ENCODE data around the gene KCNMB2.

Gene KCNMB2

DNA sequence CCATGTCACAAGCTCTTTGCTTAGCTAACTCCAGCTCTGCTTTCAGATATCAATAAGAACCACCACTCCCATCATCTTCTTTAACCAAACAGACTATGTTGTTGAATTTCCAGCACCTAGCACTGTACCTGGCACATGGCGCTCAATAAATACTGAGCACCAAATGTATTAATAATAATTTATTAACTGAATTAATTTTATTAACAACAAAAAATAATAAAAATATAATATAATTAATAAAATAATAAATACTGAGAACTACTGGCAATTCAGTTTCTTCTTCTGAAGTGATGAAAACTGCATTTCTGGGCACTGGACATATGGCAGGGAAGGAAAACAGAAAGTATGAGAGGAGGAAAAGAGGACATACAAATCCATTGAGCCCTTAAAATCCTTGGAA, 271.5 kb downstream of the KCNMB2 start:
- no peaks in the 10 kb centered on the region for H3K9me3 ChIP-seq (ENCODE audit: control insufficient read depth in 2 of 2, low read length in 2 of 2)
- no peak overlapping the region for H3K4me3 ChIP-seq (ENCODE audit: low read length in 2 of 2)
- H3K36me3 ChIP-seq (ENCODE audit: control insufficient read depth in 2 of 2, insufficient read depth in 2 of 2, low read length in 2 of 2): no peaks in the 10 kb centered on the region
- H3K9ac ChIP-seq (ENCODE audit: low read length in 2 of 2): no peak overlapping the region
- no peaks in the 10 kb centered on the region for H3K4me1 ChIP-seq (ENCODE audit: control insufficient read depth, insufficient read depth, low read length)
- H3K27me3 ChIP-seq (ENCODE audit: control insufficient read depth in 1 of 2, insufficient read depth in 2 of 2, low read length in 2 of 2): no peaks in the 10 kb centered on the region
- no peak overlapping the region for H3K27ac ChIP-seq (ENCODE audit: low read length)

DNA sequence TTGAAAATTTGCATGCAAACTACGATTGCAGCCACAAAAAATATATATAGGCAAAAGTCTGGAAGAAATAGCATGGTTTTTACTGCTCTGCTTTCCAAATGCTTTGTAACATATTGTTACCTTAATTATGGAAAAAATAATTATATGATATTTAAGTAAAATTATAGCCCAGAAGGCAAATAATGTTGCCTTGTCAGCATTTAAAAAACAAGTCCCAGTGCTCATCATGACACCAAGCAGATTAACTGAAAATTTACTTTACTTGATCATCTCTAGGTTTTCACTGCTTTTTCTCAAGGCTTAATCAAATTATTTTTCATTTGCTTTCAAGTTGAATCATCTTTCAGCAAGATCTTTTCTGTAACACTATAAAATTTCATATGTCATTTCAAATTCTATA, 272.5 kb downstream of the KCNMB2 start:
- Histone ChIP-seq H3K4me1 (ENCODE audit: control insufficient read depth, insufficient read depth, low read length) (no peaks in the 10 kb centered on the region), H3K27ac (ENCODE audit: low read length) (no peak overlapping the region), H3K4me3 (ENCODE audit: low read length in 2 of 2) (no peak overlapping the region), H3K9ac (ENCODE audit: low read length in 2 of 2) (no peak overlapping the region), H3K27me3 (ENCODE audit: control insufficient read depth in 1 of 2, insufficient read depth in 2 of 2, low read length in 2 of 2) (no peaks in the 10 kb centered on the region), H3K36me3 (ENCODE audit: control insufficient read depth in 2 of 2, insufficient read depth in 2 of 2, low read length in 2 of 2) (no peaks in the 10 kb centered on the region), H3K9me3 (ENCODE audit: control insufficient read depth in 2 of 2, low read length in 2 of 2) (no peaks in the 10 kb centered on the region)

DNA sequence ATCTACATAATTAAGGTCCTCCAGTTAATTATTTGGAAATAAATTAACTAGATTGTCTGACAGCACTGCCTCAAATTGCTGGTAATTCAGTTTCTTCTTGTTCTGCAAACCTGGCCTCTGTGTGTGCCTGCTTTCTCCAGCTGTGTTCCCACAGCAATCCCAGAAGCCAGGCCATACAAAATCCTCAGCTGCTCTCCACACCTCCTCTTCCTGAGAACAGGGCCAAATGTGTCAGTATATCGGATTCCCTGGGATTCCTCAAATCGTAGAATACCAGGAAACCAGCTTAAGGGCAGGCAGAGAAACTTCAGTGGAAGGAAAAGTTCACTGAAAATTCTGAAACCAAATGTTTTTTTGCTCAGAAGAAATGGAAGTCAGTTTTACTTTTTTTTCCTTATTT, 273.9 kb downstream of the KCNMB2 start:
- Histone ChIP-seq H3K4me3 (ENCODE audit: low read length in 2 of 2) (no peak overlapping the region), H3K9ac (ENCODE audit: low read length in 2 of 2) (no peak overlapping the region), H3K9me3 (ENCODE audit: control insufficient read depth in 2 of 2, low read length in 2 of 2) (no peaks in the 10 kb centered on the region), H3K36me3 (ENCODE audit: control insufficient read depth in 2 of 2, insufficient read depth in 2 of 2, low read length in 2 of 2) (no peaks in the 10 kb centered on the region), H3K27me3 (ENCODE audit: control insufficient read depth in 1 of 2, insufficient read depth in 2 of 2, low read length in 2 of 2) (no peaks in the 10 kb centered on the region), H3K27ac (ENCODE audit: low read length) (no peak overlapping the region), H3K4me1 (ENCODE audit: control insufficient read depth, insufficient read depth, low read length) (no peaks in the 10 kb centered on the region)

DNA sequence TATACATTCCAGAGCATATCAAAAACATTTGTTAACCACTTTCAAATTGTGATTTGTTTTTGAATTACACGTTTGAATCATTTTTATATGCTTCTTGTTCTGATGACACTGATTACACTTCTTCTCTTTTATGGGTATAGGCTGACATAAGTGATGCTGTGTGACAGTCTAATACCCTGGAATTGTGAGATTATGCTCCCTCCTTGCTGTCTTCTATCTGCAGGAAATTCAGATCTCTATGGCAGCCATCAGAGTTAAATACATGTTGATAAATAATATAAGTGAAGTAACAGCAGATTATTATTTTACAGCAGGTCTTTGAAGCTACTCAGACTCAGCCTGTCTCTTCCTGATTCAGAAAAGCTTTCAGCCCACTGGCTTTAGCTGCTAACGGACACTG, 286.5 kb downstream of the KCNMB2 start:
- Histone ChIP-seq H3K27ac (ENCODE audit: low read length) (no peak overlapping the region), H3K36me3 (ENCODE audit: control insufficient read depth in 2 of 2, insufficient read depth in 2 of 2, low read length in 2 of 2) (no peaks in the 10 kb centered on the region), H3K4me3 (ENCODE audit: low read length in 2 of 2) (no peak overlapping the region), H3K9ac (ENCODE audit: low read length in 2 of 2) (peak overlapping the region in 1 of 2 donors; percentile 8), H3K27me3 (ENCODE audit: control insufficient read depth in 1 of 2, insufficient read depth in 2 of 2, low read length in 2 of 2) (no peaks in the 10 kb centered on the region), H3K9me3 (ENCODE audit: control insufficient read depth in 2 of 2, low read length in 2 of 2) (no peaks in the 10 kb centered on the region), H3K4me1 (ENCODE audit: control insufficient read depth, insufficient read depth, low read length) (peaks cover 6% of the 10 kb centered on the region)

DNA sequence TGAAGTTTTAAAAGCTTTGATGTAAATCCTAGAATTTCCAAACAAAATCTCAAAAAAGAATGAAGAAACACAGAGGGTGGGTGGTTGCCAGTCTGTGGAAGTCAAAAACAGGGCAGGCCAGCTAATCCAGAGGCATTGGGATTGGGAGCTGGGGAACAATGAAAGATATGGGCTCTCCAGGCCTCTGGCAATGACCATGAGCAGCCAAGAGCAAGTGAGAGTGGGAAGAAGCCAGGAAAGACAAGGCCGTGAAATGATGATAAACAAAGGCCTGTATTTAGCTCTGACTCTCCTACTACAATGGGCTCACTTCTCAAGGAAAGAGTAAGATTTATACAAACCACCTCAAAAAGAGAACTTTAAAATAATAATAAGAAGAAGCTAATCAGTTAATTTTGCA, 286.9 kb downstream of the KCNMB2 start:
- Histone ChIP-seq H3K4me3 (ENCODE audit: low read length in 2 of 2) (no peak overlapping the region), H3K27ac (ENCODE audit: low read length) (peak overlapping the region; percentile 56), H3K27me3 (ENCODE audit: control insufficient read depth in 1 of 2, insufficient read depth in 2 of 2, low read length in 2 of 2) (no peaks in the 10 kb centered on the region), H3K36me3 (ENCODE audit: control insufficient read depth in 2 of 2, insufficient read depth in 2 of 2, low read length in 2 of 2) (no peaks in the 10 kb centered on the region), H3K4me1 (ENCODE audit: control insufficient read depth, insufficient read depth, low read length) (peaks cover 6% of the 10 kb centered on the region), H3K9ac (ENCODE audit: low read length in 2 of 2) (peak overlapping the region in 1 of 2 donors; percentile 8), H3K9me3 (ENCODE audit: control insufficient read depth in 2 of 2, low read length in 2 of 2) (no peaks in the 10 kb centered on the region)

DNA sequence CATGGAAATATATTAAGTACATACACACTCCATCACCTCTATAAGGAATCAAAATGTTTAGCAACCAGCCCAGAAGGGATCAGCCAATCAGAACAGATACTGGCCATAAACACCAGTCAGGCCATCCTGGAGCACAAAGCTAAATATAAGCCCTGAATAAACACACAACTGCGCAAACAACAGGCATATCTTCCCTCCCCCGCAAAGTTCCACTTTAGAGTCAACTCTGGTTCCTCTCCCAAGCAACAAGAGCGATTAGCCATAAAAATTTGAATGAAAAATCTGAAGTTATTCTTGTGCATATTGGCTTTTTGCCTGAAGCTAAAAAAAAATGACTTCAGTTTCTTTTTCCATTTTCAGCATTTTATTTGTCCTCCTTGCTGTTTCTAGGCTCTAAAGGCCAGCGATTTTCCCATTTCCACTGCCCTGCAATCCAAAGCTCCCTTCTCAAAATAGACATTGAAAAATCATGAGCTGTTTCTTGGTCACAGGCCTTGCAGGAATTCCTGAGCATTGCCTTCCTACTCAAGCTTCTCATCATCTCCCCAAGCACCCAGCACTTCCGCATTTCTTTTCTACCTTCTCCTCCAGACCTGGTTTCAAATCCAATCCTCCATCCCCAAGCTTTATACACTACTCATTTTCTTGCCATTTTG, 287.5 kb downstream of the KCNMB2 start:
- peaks cover 6% of the 10 kb centered on the region for H3K4me1 ChIP-seq (ENCODE audit: control insufficient read depth, insufficient read depth, low read length)

DNA sequence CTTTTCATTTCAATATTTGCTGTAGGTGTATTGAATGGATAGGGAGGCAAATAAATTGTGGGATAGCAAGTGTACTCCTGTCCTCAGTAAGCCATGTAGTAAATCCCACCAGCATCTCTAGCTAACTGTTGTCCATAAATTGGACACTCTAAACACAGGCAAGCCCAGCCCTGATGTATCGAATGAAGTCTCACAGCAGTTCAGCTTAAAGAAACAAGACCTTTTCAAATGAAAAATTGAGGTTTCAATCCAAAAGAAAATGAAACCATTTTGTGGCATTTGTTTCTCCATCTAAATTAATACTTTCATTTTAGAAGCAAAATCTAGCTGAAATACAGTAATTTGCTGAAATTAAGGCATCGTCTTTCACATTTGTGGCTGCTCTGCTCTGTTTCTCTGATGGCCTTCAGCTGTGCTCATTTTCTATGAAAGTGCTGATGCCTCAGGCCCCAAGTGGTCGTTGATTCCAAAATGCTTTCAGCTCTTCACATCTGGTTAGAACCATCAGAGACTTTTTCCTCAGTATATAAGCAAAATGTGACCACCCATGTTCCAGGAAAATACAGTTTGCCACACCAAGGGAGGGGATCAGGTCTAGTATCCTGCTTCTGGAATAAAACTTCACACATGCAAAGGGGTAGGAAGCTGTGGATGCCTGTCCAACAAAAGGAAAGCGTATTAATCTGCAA, 290.3 kb downstream of the KCNMB2 start:
- peaks cover 6% of the 10 kb centered on the region for H3K4me1 ChIP-seq (ENCODE audit: control insufficient read depth, insufficient read depth, low read length)
- H3K4me3 ChIP-seq (ENCODE audit: low read length in 2 of 2): no peak overlapping the region
- no peaks in the 10 kb centered on the region for H3K36me3 ChIP-seq (ENCODE audit: control insufficient read depth in 2 of 2, insufficient read depth in 2 of 2, low read length in 2 of 2)
- H3K27me3 ChIP-seq (ENCODE audit: control insufficient read depth in 1 of 2, insufficient read depth in 2 of 2, low read length in 2 of 2): no peaks in the 10 kb centered on the region
- H3K27ac ChIP-seq (ENCODE audit: low read length): no peak overlapping the region
- H3K9ac ChIP-seq (ENCODE audit: low read length in 2 of 2): no peak overlapping the region
- H3K9me3 ChIP-seq (ENCODE audit: control insufficient read depth in 2 of 2, low read length in 2 of 2): no peaks in the 10 kb centered on the region

More for the DNA sequence above, 287.5 kb downstream of the KCNMB2 start:
- Histone ChIP-seq H3K9ac (ENCODE audit: low read length in 2 of 2) (no peak overlapping the region), H3K27me3 (ENCODE audit: control insufficient read depth in 1 of 2, insufficient read depth in 2 of 2, low read length in 2 of 2) (no peaks in the 10 kb centered on the region), H3K27ac (ENCODE audit: low read length) (peak overlapping the region; percentile 56), H3K9me3 (ENCODE audit: control insufficient read depth in 2 of 2, low read length in 2 of 2) (no peaks in the 10 kb centered on the region), H3K36me3 (ENCODE audit: control insufficient read depth in 2 of 2, insufficient read depth in 2 of 2, low read length in 2 of 2) (no peaks in the 10 kb centered on the region), H3K4me3 (ENCODE audit: low read length in 2 of 2) (no peak overlapping the region)

DNA sequence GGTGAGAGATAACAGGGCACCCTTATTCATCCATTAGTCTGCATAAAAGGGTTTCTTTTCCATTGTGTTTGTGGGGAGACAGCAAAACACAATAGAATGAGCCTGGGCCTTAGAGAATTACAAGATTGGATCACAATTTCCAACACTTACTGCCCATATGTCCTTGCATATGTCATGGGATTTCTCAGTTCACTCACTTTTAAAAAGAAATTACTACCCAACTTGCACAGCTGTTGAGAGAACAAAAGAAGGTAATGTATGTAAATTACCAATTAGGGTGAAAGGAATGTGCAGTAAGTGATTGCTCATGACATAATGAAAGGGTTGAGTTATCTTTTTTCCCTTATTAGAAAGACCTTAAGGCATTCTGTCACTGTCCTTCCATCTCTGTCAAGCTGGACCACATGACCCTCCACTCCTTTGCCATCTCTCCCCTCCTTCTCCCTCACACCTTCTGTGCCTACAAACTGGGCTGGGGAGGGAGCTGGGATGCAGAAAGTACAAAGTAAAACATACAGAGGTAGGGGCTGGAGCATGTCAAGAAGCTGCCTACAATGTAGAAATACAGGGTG, 291.1 kb downstream of the KCNMB2 start:
- no peak overlapping the region for H3K27ac ChIP-seq (ENCODE audit: low read length)
- no peaks in the 10 kb centered on the region for H3K9me3 ChIP-seq (ENCODE audit: control insufficient read depth in 2 of 2, low read length in 2 of 2)
- H3K27me3 ChIP-seq (ENCODE audit: control insufficient read depth in 1 of 2, insufficient read depth in 2 of 2, low read length in 2 of 2): no peaks in the 10 kb centered on the region
- H3K9ac ChIP-seq (ENCODE audit: low read length in 2 of 2): no peak overlapping the region
- H3K4me1 ChIP-seq (ENCODE audit: control insufficient read depth, insufficient read depth, low read length): peaks cover 6% of the 10 kb centered on the region
- no peaks in the 10 kb centered on the region for H3K36me3 ChIP-seq (ENCODE audit: control insufficient read depth in 2 of 2, insufficient read depth in 2 of 2, low read length in 2 of 2)
- no peak overlapping the region for H3K4me3 ChIP-seq (ENCODE audit: low read length in 2 of 2)

DNA sequence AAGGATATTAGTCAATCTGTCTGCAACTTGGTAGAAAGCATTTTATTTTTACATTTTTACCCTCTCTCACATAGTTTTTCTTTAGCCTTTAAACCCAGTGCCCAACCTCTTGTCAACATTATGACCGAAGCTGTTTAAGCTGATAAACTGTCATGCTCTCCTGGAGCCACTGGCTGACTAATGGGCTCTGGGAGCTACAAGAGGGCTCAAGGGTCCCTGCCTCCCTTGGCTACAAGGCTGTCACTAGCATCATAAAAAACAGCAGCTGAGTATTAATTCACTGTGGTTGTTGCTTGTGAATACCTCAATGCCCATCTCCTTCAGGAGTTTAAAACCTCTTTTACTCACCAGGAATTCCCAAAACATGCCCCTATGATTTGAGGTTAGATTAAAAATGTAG, 297.5 kb downstream of the KCNMB2 start:
- Histone ChIP-seq H3K4me1 (ENCODE audit: control insufficient read depth, insufficient read depth, low read length) (no peaks in the 10 kb centered on the region), H3K27ac (ENCODE audit: low read length) (no peak overlapping the region), H3K9ac (ENCODE audit: low read length in 2 of 2) (no peak overlapping the region), H3K9me3 (ENCODE audit: control insufficient read depth in 2 of 2, low read length in 2 of 2) (no peaks in the 10 kb centered on the region), H3K4me3 (ENCODE audit: low read length in 2 of 2) (no peak overlapping the region), H3K36me3 (ENCODE audit: control insufficient read depth in 2 of 2, insufficient read depth in 2 of 2, low read length in 2 of 2) (no peaks in the 10 kb centered on the region), H3K27me3 (ENCODE audit: control insufficient read depth in 1 of 2, insufficient read depth in 2 of 2, low read length in 2 of 2) (no peaks in the 10 kb centered on the region)

DNA sequence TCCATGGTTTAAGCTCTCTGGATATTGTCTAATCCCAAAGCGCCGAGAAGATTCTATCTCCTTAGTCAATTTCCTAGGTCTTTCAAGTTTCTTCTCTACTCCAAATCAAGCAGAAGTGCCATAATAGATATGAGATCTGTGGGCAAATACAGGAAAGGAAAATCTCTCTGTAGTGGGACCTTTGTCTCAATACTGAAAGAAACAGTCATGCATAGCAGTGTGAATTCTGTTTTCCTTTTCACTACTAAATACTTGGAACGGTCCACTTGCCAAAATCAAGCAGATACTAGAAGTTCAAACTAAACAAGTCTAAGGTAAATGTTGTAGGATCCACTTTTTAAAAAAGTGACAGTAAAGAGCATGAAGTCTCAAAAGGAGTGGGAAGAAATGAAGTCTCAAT, 298.8 kb downstream of the KCNMB2 start:
- no peaks in the 10 kb centered on the region for H3K36me3 ChIP-seq (ENCODE audit: control insufficient read depth in 2 of 2, insufficient read depth in 2 of 2, low read length in 2 of 2)
- no peak overlapping the region for H3K27ac ChIP-seq (ENCODE audit: low read length)
- H3K4me1 ChIP-seq (ENCODE audit: control insufficient read depth, insufficient read depth, low read length): no peaks in the 10 kb centered on the region
- no peak overlapping the region for H3K9ac ChIP-seq (ENCODE audit: low read length in 2 of 2)
- H3K9me3 ChIP-seq (ENCODE audit: control insufficient read depth in 2 of 2, low read length in 2 of 2): no peaks in the 10 kb centered on the region
- no peaks in the 10 kb centered on the region for H3K27me3 ChIP-seq (ENCODE audit: control insufficient read depth in 1 of 2, insufficient read depth in 2 of 2, low read length in 2 of 2)
- H3K4me3 ChIP-seq (ENCODE audit: low read length in 2 of 2): no peak overlapping the region

DNA sequence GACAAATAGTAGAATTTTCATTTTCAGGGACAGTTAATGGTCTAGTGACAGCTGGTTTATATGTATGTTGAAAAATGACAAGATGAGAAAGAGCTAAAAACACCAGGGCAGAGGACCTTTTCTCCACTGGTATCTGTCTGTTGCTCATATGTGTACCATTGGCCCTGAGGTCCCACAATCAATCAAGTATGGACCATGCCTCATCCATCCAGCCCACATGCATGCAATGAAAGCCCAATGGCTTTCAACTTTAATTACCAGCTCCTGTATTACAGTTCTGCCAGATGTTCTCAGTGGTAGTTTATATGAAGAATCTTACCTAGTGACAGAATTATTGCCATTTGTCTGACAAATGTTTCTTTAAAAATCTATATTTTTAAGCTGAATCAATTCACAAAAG, 301.3 kb downstream of the KCNMB2 start:
- no peaks in the 10 kb centered on the region for H3K9me3 ChIP-seq (ENCODE audit: control insufficient read depth in 2 of 2, low read length in 2 of 2)
- H3K36me3 ChIP-seq (ENCODE audit: control insufficient read depth in 2 of 2, insufficient read depth in 2 of 2, low read length in 2 of 2): no peaks in the 10 kb centered on the region
- peaks cover 2% of the 10 kb centered on the region for H3K4me1 ChIP-seq (ENCODE audit: control insufficient read depth, insufficient read depth, low read length)
- no peak overlapping the region for H3K27ac ChIP-seq (ENCODE audit: low read length)
- no peaks in the 10 kb centered on the region for H3K27me3 ChIP-seq (ENCODE audit: control insufficient read depth in 1 of 2, insufficient read depth in 2 of 2, low read length in 2 of 2)
- no peak overlapping the region for H3K9ac ChIP-seq (ENCODE audit: low read length in 2 of 2)
- H3K4me3 ChIP-seq (ENCODE audit: low read length in 2 of 2): no peak overlapping the region

All from stomach smooth muscle (tissue), 2 donors.